HG02840 (cell line): ENCODE results near the gene CACNA1S.

Experiments
- ATAC-seq: cut with Tn5 transposase; IDR thresholded peaks from one replicate; pipeline ENCODE4 v1.9.1; 2021; ENCODE audit warnings: mild to moderate bottlenecking, moderate library complexity, moderate number of reproducible peaks; ENCODE audit not compliant: unreplicated experiment, low FRiP score

CACNA1S gene

GRCh38 chr1:201096041-201096461 is 16.2 kb downstream of the CACNA1S start:
- no peak for ATAC-seq

- ATAC-seq = no peak
These were observed 16.6 kb downstream of the CACNA1S start for GRCh38 chr1:201095581-201095980.

GRCh38 chr1:201094832-201095231 is 17.4 kb downstream of the CACNA1S start:
- no peak for ATAC-seq

- ATAC-seq = no peak
These were observed 18.3 kb downstream of the CACNA1S start for GRCh38 chr1:201093962-201094361.

- ATAC-seq = no peak
These were observed 18.7 kb downstream of the CACNA1S start for GRCh38 chr1:201093561-201093960.

- ATAC-seq = no peak
These were observed 19.5 kb downstream of the CACNA1S start for GRCh38 chr1:201092738-201093137.

- no peak for ATAC-seq
These were observed 21.0 kb downstream of the CACNA1S start for GRCh38 chr1:201091256-201091655.

- ATAC-seq = no peak
These were observed 21.7 kb downstream of the CACNA1S start for GRCh38 chr1:201090541-201090940.

GRCh38 chr1:201089596-201089995 is 22.6 kb downstream of the CACNA1S start:
- no peak for ATAC-seq

- ATAC-seq = no peak
These were observed 23.2 kb downstream of the CACNA1S start for GRCh38 chr1:201088901-201089525.

GRCh38 chr1:201088395-201088794 is 23.8 kb downstream of the CACNA1S start:
- no peak for ATAC-seq

- no peak for ATAC-seq
These were observed 26.1 kb downstream of the CACNA1S start for GRCh38 chr1:201085902-201086735.

- ATAC-seq = no peak
These were observed 27.9 kb downstream of the CACNA1S start for GRCh38 chr1:201084295-201084694.

GRCh38 chr1:201083741-201084140 is 28.5 kb downstream of the CACNA1S start:
- no peak for ATAC-seq

- no peak for ATAC-seq
These were observed 32.1 kb downstream of the CACNA1S start for GRCh38 chr1:201080135-201080534.

GRCh38 chr1:201077736-201078135 is 34.5 kb downstream of the CACNA1S start:
- no peak for ATAC-seq

- ATAC-seq = no peak
These were observed 35.1 kb downstream of the CACNA1S start for GRCh38 chr1:201077116-201077515.

- no peak for ATAC-seq
These were observed 36.1 kb downstream of the CACNA1S start for GRCh38 chr1:201076092-201076491.

GRCh38 chr1:201074018-201074417 is 38.2 kb downstream of the CACNA1S start:
- no peak for ATAC-seq

- no peak for ATAC-seq
These were observed 39.3 kb downstream of the CACNA1S start for GRCh38 chr1:201072922-201073321.

GRCh38 chr1:201072149-201072548 is 40.1 kb downstream of the CACNA1S start:
- no peak for ATAC-seq

GRCh38 chr1:201069636-201070035 is 42.6 kb downstream of the CACNA1S start:
- ATAC-seq = no peak
